ENCODE data around the gene TXNL4A. TPM values are rescaled to one million over a fixed set of nuclear protein-coding genes. Genes with fewer than 3 reads are reported as not detected.

Gene TXNL4A
- total and polyA plus RNA-seq, 4 donors, result 29.9 to 101 (median 85.2) TPM

DNA sequence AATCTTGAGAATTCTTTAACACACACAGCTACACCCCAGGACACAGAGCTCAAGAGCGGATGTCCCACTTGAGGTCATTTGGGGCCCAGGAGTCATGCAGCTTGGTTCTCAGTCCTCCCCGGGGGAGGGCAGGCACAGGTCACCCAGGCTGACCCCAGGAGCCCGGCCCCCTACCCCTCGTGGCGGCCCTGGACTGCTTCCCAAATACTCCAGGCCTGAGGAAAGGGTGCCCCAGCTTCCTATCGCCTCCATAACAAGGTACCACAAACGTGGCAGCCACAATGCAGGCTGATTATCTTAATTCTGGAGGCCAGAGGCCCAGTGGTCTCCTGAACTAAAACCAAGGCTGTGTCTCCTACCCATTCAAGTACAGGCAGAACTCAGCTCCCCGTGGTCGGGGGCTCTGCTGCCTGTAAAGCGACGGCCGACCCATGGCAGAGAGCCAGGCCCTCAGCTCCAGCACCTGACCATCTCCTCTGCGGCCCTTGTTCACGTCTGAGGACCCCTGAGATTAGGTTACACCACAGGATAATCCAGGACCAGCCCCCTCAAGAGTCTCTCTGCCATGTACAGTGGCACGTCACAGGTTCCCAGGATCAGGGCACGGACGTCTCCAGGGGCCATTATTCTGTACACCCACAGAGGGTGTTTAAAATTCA lies 47.4 kb downstream of the TXNL4A start:
- peaks cover 0 to 11% (median 0%) of the 10 kb centered on the region in 5 donors for H3K4me1 ChIP-seq (ENCODE audit: control insufficient read depth in 5 of 5, insufficient read depth in 5 of 5, low read length in 5 of 5)
- TF ChIP-seq, protein P1, sequence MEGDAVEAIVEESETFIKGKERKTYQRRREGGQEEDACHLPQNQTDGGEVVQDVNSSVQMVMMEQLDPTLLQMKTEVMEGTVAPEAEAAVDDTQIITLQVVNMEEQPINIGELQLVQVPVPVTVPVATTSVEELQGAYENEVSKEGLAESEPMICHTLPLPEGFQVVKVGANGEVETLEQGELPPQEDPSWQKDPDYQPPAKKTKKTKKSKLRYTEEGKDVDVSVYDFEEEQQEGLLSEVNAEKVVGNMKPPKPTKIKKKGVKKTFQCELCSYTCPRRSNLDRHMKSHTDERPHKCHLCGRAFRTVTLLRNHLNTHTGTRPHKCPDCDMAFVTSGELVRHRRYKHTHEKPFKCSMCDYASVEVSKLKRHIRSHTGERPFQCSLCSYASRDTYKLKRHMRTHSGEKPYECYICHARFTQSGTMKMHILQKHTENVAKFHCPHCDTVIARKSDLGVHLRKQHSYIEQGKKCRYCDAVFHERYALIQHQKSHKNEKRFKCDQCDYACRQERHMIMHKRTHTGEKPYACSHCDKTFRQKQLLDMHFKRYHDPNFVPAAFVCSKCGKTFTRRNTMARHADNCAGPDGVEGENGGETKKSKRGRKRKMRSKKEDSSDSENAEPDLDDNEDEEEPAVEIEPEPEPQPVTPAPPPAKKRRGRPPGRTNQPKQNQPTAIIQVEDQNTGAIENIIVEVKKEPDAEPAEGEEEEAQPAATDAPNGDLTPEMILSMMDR (IDR thresholded peaks at IDR 0.05; ENCODE audit: control extremely low read depth, extremely low read depth), result no peak
- no peak for ATAC-seq (ENCODE audit: insufficient read depth, low FRiP score)
- peak in 1 of 3 donors; percentile 9 for DNase-seq
- WGBS, 2 donors, result 77 to 92% methylated on average over 17 of the region's 17 CpGs
- no peaks in the 10 kb centered on the region for H3K27me3 ChIP-seq (ENCODE audit: control insufficient read depth in 3 of 3, insufficient read depth in 3 of 3, low read length in 2 of 3)
- no peak overlapping the region for H3K4me3 ChIP-seq
- peaks cover 0 to under 1% (median 0%) of the 10 kb centered on the region in 4 donors for H3K9me3 ChIP-seq (ENCODE audit: control insufficient read depth in 4 of 4, insufficient read depth in 3 of 4, low read length in 3 of 4)
- H3K27ac ChIP-seq (ENCODE audit: low read depth in 1 of 2, low read length in 1 of 2), result no peak overlapping the region
- peaks cover 3 to 42% (median 26%) of the 10 kb centered on the region in 4 donors for H3K36me3 ChIP-seq (ENCODE audit: control insufficient read depth in 4 of 4, insufficient read depth in 4 of 4, low read length in 4 of 4)
- no peak overlapping the region for H3K9ac ChIP-seq (ENCODE audit: insufficient read depth in 1 of 2, low read length in 2 of 2)

DNA sequence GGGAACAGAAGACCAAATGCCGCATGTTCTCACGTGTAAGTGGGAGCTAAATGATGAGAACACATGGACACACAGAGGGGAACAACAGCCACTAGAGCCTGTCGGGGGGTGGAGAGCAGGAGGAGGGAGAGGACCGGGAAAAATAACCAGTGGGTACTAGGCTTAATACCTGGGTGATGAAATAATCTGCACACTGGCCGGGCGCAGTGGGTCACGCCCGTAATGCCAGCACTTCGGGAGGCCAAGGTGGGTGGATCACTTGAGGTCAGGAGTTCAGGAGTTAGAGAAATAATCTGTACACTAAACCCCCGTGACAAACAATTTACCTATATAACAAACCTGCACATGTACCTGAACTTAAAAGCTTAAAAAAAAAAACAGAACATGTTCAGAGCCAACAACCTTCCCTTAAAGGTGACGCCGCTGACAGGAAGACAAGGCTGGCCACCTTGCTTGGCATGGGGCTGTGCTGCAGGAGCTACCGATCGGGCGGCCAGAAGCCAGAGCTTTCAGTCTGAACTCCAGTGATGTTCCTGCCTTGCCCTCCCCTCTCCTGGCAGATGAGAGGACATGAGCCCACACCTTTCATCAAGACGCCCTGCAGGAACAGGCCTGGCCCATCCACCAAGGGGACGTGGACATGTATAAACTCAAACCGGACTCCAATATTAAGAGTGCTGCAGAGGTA lies 48.1 kb downstream of the TXNL4A start:
- ATAC-seq (ENCODE audit: insufficient read depth, low FRiP score) (no peak), DNase-seq (peak in 1 of 3 donors; percentile 11)
- 87 to 91% methylated on average over 18 of the region's 18 CpGs for WGBS, 2 donors
- H3K9ac ChIP-seq (ENCODE audit: insufficient read depth in 1 of 2, low read length in 2 of 2), result no peak overlapping the region
- no peaks in the 10 kb centered on the region for H3K27me3 ChIP-seq (ENCODE audit: control insufficient read depth in 3 of 3, insufficient read depth in 3 of 3, low read length in 2 of 3)
- H3K4me1 ChIP-seq (ENCODE audit: control insufficient read depth in 5 of 5, insufficient read depth in 5 of 5, low read length in 5 of 5), result peaks cover 0 to 10% (median 0%) of the 10 kb centered on the region in 5 donors
- peaks cover 3 to 49% (median 31%) of the 10 kb centered on the region in 4 donors for H3K36me3 ChIP-seq (ENCODE audit: control insufficient read depth in 4 of 4, insufficient read depth in 4 of 4, low read length in 4 of 4)
- TF ChIP-seq, protein P1 (IDR thresholded peaks at IDR 0.05; ENCODE audit: control extremely low read depth, extremely low read depth), result no peak
- H3K9me3 ChIP-seq (ENCODE audit: control insufficient read depth in 4 of 4, insufficient read depth in 3 of 4, low read length in 3 of 4), result peaks cover 0 to 5% (median 0%) of the 10 kb centered on the region in 4 donors
- no peak overlapping the region for H3K4me3 ChIP-seq
- H3K27ac ChIP-seq (ENCODE audit: low read depth in 1 of 2, low read length in 1 of 2), result no peak overlapping the region

DNA sequence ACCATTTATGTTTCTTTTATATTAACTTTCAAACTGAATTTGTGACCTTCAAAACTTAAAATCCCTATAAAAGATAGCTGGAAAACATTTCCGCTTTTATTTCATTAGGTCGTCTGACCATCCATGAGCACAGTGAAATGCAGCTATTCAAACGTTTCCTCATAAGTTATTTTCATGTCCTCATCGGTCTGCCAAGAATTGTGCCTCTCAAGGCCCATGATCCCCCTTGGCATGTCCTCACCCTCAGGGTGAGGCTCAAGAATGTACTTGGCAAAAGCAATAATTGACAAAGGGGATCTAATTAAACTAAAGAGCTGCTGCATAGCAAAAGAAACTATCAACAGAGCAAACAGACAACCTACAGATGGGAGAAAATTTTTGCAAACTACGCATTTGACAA lies 49.3 kb downstream of the TXNL4A start:
- TF ChIP-seq, protein P1 (IDR thresholded peaks at IDR 0.05; ENCODE audit: control extremely low read depth, extremely low read depth), result no peak
- H3K9me3 ChIP-seq (ENCODE audit: control insufficient read depth in 4 of 4, insufficient read depth in 3 of 4, low read length in 3 of 4), result peaks cover 0 to 5% (median 0%) of the 10 kb centered on the region in 4 donors
- ATAC-seq (ENCODE audit: insufficient read depth, low FRiP score) (no peak), DNase-seq (no peak)
- H3K9ac ChIP-seq (ENCODE audit: insufficient read depth in 1 of 2, low read length in 2 of 2), result no peak overlapping the region
- peaks cover 0 to 3% (median 0%) of the 10 kb centered on the region in 5 donors for H3K4me1 ChIP-seq (ENCODE audit: control insufficient read depth in 5 of 5, insufficient read depth in 5 of 5, low read length in 5 of 5)
- WGBS, 2 donors, result 64 to 84% methylated on average over 5 of the region's 5 CpGs
- no peak overlapping the region for H3K4me3 ChIP-seq
- H3K27me3 ChIP-seq (ENCODE audit: control insufficient read depth in 3 of 3, insufficient read depth in 3 of 3, low read length in 2 of 3), result no peaks in the 10 kb centered on the region
- peaks cover 3 to 51% (median 34%) of the 10 kb centered on the region in 4 donors for H3K36me3 ChIP-seq (ENCODE audit: control insufficient read depth in 4 of 4, insufficient read depth in 4 of 4, low read length in 4 of 4)
- no peak overlapping the region for H3K27ac ChIP-seq (ENCODE audit: low read depth in 1 of 2, low read length in 1 of 2)
